H1 (cell line): ENCODE results near the gene GLTP. TPM values are rescaled to one million over a fixed set of nuclear protein-coding genes. Genes with fewer than 3 reads are reported as not detected.

Experiments
- CTCF ChIA-PET: fragments of 300-600 bp; sonication (Branson Sonifier 250); formaldehyde crosslinking; loops from one replicate; lab custom pipeline; 2021; ENCODE audit not compliant: partially characterized antibody; lab: Charles Lee
- POLR2A ChIA-PET: fragments of 300-600 bp; sonication (Branson Sonifier 250); formaldehyde crosslinking; loops from one replicate; lab custom pipeline; 2021; ENCODE audit warnings: inconsistent platforms; ENCODE audit not compliant: partially characterized antibody; lab: Charles Lee
- DNase-seq, 2 experiments: peaks; one replicate each; pipeline versions ENCODE4 v3.0.0 to v3.0.0-alpha.2; 2010 to 2022; ENCODE audit warnings: low spot score in 2 of 2, low read depth in 1 of 2, mixed read lengths in 1 of 2
- FAIRE-seq: peaks from 2 replicates; lab custom pipeline; 2011; peaks lifted over from hg19 to GRCh38; lab: Jason Lieb, UNC
- H2AFZ ChIP-seq: 2 replicates; pipeline ENCODE4 v1.8.1; 2012; ENCODE audit warnings: low read length, inconsistent platforms
- H2AK5ac ChIP-seq: 2 replicates; pipeline ENCODE4 v1.6.1; 2013; ENCODE audit warnings: low read depth, low read length
- H2BK120ac ChIP-seq: replicated peaks from 2 replicates; pipeline ENCODE3; 2013; ENCODE audit warnings: low read depth, low read length, inconsistent platforms
- H2BK12ac ChIP-seq: 2 replicates; pipeline ENCODE4 v1.6.1; 2013; ENCODE audit warnings: low read depth, low read length
- H2BK15ac ChIP-seq: 2 replicates; pipeline ENCODE4 v1.6.1; 2013; ENCODE audit warnings: low read length
- H2BK20ac ChIP-seq: 2 replicates; pipeline ENCODE4 v1.6.1; 2013; ENCODE audit warnings: low read length
- H2BK5ac ChIP-seq: 2 replicates; pipeline ENCODE4 v1.6.1; 2013; ENCODE audit warnings: low read depth, low read length
- H3K14ac ChIP-seq: 2 replicates; pipeline ENCODE4 v1.6.1; 2013; ENCODE audit warnings: inconsistent platforms; ENCODE audit not compliant: insufficient read length
- H3K18ac ChIP-seq: 2 replicates; pipeline ENCODE4 v1.6.1; 2013; ENCODE audit warnings: low read length; ENCODE audit errors: extremely low read depth
- H3K23ac ChIP-seq: 2 replicates; pipeline ENCODE4 v1.6.1; 2013; ENCODE audit warnings: inconsistent platforms; ENCODE audit not compliant: insufficient read length
- H3K23me2 ChIP-seq: 2 replicates; pipeline ENCODE4 v1.6.1; 2013; ENCODE audit warnings: low read depth, low read length
- H3K27ac ChIP-seq: 2 replicates; pipeline ENCODE4 v1.6.1; 2011; ENCODE audit warnings: low read depth, low read length, inconsistent platforms
- H3K27me3 ChIP-seq, 4 experiments: replicated peaks in 1 of 4; 1 replicate in 1 of 4; 2 replicates in 3 of 4; pipeline versions ENCODE4 v1.6.1 to v1.8.1; 2011 to 2013; ENCODE audit warnings: low read length in 3 of 4, mild to moderate bottlenecking in 3 of 4, inconsistent platforms in 2 of 4, mixed read lengths in 2 of 4, moderate library complexity in 1 of 4; ENCODE audit not compliant: control insufficient read depth in 3 of 4, insufficient read depth in 3 of 4; ENCODE audit errors: extremely low read depth in 1 of 4
- H3K36me3 ChIP-seq, 4 experiments: 2 replicates each; pipeline versions ENCODE4 v1.6.1 to v1.8.1; 2011 to 2013; ENCODE audit warnings: mild to moderate bottlenecking in 4 of 4, low read length in 3 of 4, moderate library complexity in 2 of 4, control low read depth in 1 of 4, inconsistent platforms in 1 of 4; ENCODE audit not compliant: insufficient read depth in 4 of 4, control insufficient read depth in 2 of 4
- H3K4ac ChIP-seq: replicated peaks from 2 replicates; pipeline ENCODE3; 2013; ENCODE audit warnings: low read length, low read depth, mixed read lengths, inconsistent platforms; ENCODE audit not compliant: insufficient read length
- H3K4me1 ChIP-seq, 4 experiments: replicated peaks in 1 of 4; 1 replicate in 1 of 4; 2 replicates in 3 of 4; pipeline versions ENCODE4 v1.6.1 to v1.8.1; 2011 to 2013; ENCODE audit warnings: low read length in 3 of 4, inconsistent platforms in 2 of 4, mixed read lengths in 1 of 4; ENCODE audit not compliant: insufficient read depth in 4 of 4, control insufficient read depth in 3 of 4
- H3K4me2 ChIP-seq, 2 experiments: 2 replicates each; pipeline versions ENCODE4 v1.6.1 to v1.8.1; 2011 to 2013; ENCODE audit warnings: low read depth in 2 of 2, low read length in 2 of 2, control low read depth in 1 of 2, inconsistent platforms in 1 of 2, mild to moderate bottlenecking in 1 of 2; ENCODE audit not compliant: insufficient read depth in 1 of 2
- H3K4me3 ChIP-seq, 4 experiments: fragments of 200-600, 300-600 bp in 1 of 4; sonication (generic), shearing (Covaris generic), sonication (Bioruptor Twin) in 1 of 4; 2 replicates each; pipeline versions ENCODE4 v1.5.1 to v1.8.1; 2011 to 2016; ENCODE audit warnings: low read length in 4 of 4, low read depth in 3 of 4, control low read depth in 2 of 4, inconsistent platforms in 2 of 4, mild to moderate bottlenecking in 2 of 4, mixed read lengths in 1 of 4, moderate library complexity in 1 of 4; ENCODE audit not compliant: insufficient read depth in 2 of 4; ENCODE audit errors: extremely low read depth in 1 of 4
- H3K56ac ChIP-seq: replicated peaks from 2 replicates; pipeline ENCODE3; 2013; ENCODE audit warnings: low read depth, mild to moderate bottlenecking, mixed read lengths, low read length, inconsistent platforms; ENCODE audit not compliant: insufficient read length
- H3K79me1 ChIP-seq: 2 replicates; pipeline ENCODE4 v1.6.1; 2013; ENCODE audit warnings: low read depth, low read length, control low read depth
- H3K79me2 ChIP-seq, 2 experiments: 2 replicates each; pipeline versions ENCODE4 v1.6.1 to v1.8.1; 2012 to 2013; ENCODE audit warnings: low read length in 2 of 2, mild to moderate bottlenecking in 2 of 2, inconsistent platforms in 1 of 2; ENCODE audit not compliant: insufficient read depth in 2 of 2, control insufficient read depth in 1 of 2
- H3K9ac ChIP-seq, 4 experiments: replicated peaks in 1 of 4; 1 replicate in 1 of 4; 2 replicates in 3 of 4; pipeline versions ENCODE4 v1.6.1 to v1.8.1; 2011 to 2013; ENCODE audit warnings: low read depth in 3 of 4, low read length in 3 of 4, control low read depth in 2 of 4, mild to moderate bottlenecking in 2 of 4, moderate library complexity in 2 of 4, inconsistent platforms in 1 of 4; ENCODE audit errors: extremely low read depth in 1 of 4
- H3K9me3 ChIP-seq, 2 experiments: 2 replicates each; pipeline versions ENCODE4 v1.6.1 to v1.8.1; 2012 to 2013; ENCODE audit warnings: mild to moderate bottlenecking in 2 of 2, moderate library complexity in 2 of 2, control low read depth in 1 of 2, inconsistent platforms in 1 of 2, low read depth in 1 of 2, low read length in 1 of 2, mixed read lengths in 1 of 2; ENCODE audit not compliant: insufficient read depth in 2 of 2
- H4K20me1 ChIP-seq, 2 experiments: replicated peaks in 1 of 2; 2 replicates each; pipeline versions ENCODE3 to v1.8.1; 2011 to 2013; ENCODE audit warnings: inconsistent platforms in 2 of 2, low read length in 2 of 2, mild to moderate bottlenecking in 1 of 2; ENCODE audit not compliant: insufficient read depth in 2 of 2, control insufficient read depth in 1 of 2
- H4K5ac ChIP-seq: 2 replicates; pipeline ENCODE4 v1.6.1; 2013; ENCODE audit warnings: low read length, low read depth, mixed read lengths, inconsistent platforms; ENCODE audit not compliant: insufficient read length
- H4K8ac ChIP-seq: 2 replicates; pipeline ENCODE4 v1.8.0; 2013; ENCODE audit warnings: mild to moderate bottlenecking, moderate library complexity, low read length, inconsistent platforms; ENCODE audit not compliant: insufficient read depth; ENCODE audit errors: extremely low read depth
- H4K91ac ChIP-seq: replicated peaks from 2 replicates; pipeline ENCODE3; 2013; ENCODE audit warnings: low read length, mixed read lengths, inconsistent platforms; ENCODE audit not compliant: insufficient read length
- JUN ChIP-seq: IDR thresholded peaks from 2 replicates; pipeline ENCODE4 v1.6.1; 2011; ENCODE audit warnings: low read depth, mild to moderate bottlenecking, improper control_type of control experiment, low read length
- POU5F1 ChIP-seq: IDR thresholded peaks from 2 replicates; pipeline ENCODE4 v1.6.1; 2011; ENCODE audit warnings: low read depth, mild to moderate bottlenecking, low read length, moderate library complexity
- RBBP5 ChIP-seq: IDR thresholded peaks from 2 replicates; pipeline ENCODE4 v1.7.1; 2012; ENCODE audit warnings: low read depth, mild to moderate bottlenecking, inconsistent platforms, low read length, moderate library complexity, borderline replicate concordance
- SP1 ChIP-seq: IDR thresholded peaks from 2 replicates; pipeline ENCODE4 v1.6.1; 2011; ENCODE audit warnings: low read depth, low read length
- SRF ChIP-seq: IDR thresholded peaks from 2 replicates; pipeline ENCODE4 v1.6.1; 2011; ENCODE audit warnings: mild to moderate bottlenecking, low read depth, low read length, moderate library complexity
- WGBS, 2 experiments: shearing (Covaris generic) in 1 of 2; methylation state at CpG; one replicate each; pipeline versions ENCODE4 v1.1.6 to v1.1.7; 2013 to 2015; ENCODE audit warnings: low lambda C conversion rate in 2 of 2, mixed read lengths in 2 of 2, inconsistent platforms in 1 of 2, low coverage in 1 of 2, missing lambda C conversion rate in 1 of 2; ENCODE audit not compliant: insufficient replicate concordance in 2 of 2, insufficient coverage in 1 of 2, insufficient read length in 1 of 2; ENCODE audit errors: extremely low coverage in 1 of 2, missing lambda C conversion rate in 1 of 2; 5-methylcytosine and 5-hydroxymethylcytosine counted together
- polyA plus RNA-seq, 7 experiments: library from polyadenylated mRNA; depleted of rRNA in 3 of 7; stranded (reverse) in 5 of 7; unstranded in 2 of 7; fragments of >200 nt in 5 of 7; fragments of 200-250 nt in 2 of 7; gene quantifications; 1 replicate in 5 of 7; 2 replicates in 1 of 7; 4 replicates in 1 of 7; pipeline versions ENCODE4 v1.2.1 to v1.2.3, GENCODE V29; 2011 to 2013; ENCODE audit warnings: missing spikeins in 2 of 7, mixed read lengths in 2 of 7
- total RNA-seq: library from RNA; stranded (reverse); fragmentation: NEBNext Ultra II Directional; extraction: Animal tissue kit (Norgen Biotek cat#: 25700); gene quantifications from 2 replicates; pipeline ENCODE4 v1.2.1, GENCODE V29; 2021
- TF ChIP-seq, protein P1 (sequence below), 3 experiments: IDR thresholded peaks; 1 replicate in 2 of 3; 2 replicates in 1 of 3; pipeline versions ENCODE4 v1.5.1 to v1.6.1; 2011; ENCODE audit warnings: low read length in 3 of 3, mild to moderate bottlenecking in 3 of 3, inconsistent platforms in 2 of 3, low read depth in 1 of 3, moderate library complexity in 1 of 3; ENCODE audit not compliant: insufficient read depth in 1 of 3; ENCODE audit errors: control extremely low read depth in 1 of 3
- TF ChIP-seq, protein P2 (sequence below): IDR thresholded peaks from 2 replicates; pipeline ENCODE4 v1.6.1; 2011; ENCODE audit warnings: low read depth, mild to moderate bottlenecking, low read length; ENCODE audit not compliant: insufficient read depth

The GLTP gene
- total and polyA plus RNA-seq, 2 of the 8 experiments (the other 6 are each of a cell fraction or from before 2014, with no cell fraction given), result 9.8 to 26.1 TPM

DNA sequence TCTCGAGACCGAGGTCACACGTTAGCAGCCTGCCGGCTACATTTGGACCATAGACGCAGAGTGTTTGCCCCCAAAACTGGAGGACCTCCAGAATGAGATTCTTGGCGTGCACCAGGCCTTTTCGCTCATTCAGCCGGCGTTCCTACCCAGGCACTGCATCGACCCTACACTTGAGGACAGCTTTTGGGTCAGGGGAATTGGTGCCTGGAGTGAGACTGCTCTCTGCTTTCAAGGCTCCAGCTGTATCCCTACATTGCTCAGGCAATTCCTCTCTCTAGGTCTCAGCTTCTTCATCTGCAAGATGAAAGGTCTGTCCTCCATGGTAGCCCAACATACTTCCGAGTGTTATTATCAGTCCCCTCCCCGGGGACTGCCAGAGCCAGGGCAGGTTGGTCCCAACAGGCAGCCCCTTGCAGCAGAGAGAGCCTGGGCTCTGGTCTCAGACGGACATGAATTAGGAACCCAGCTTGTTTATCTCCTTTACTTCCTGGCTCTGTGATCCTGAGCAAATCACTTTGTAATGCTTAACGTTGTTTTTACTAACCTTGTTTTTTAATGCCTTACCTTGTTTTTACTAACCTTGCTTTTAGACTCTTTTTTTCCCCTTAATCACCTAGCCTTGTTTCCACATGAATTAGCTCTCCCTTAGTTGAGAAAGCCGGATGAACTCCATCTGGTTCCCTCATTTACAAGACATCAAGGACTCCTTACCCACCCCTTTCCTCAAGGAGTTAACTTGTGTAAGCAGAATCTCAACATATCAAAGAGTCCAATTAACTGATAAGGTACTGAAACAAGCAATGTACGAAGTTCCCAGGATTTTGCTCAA is 20.6 kb upstream of the GLTP start:
- Histone ChIP-seq H3K36me3 (peaks cover 0 to 6% (median 2%) of the 10 kb centered on the region in 4 experiments; a peak in 2 of 8 replicates), H3K4me3 (peak overlapping the region; percentile 45 to 75 (median 66)), H3K56ac (no peak overlapping the region), H4K5ac (no peak overlapping the region), H3K27me3 (peaks cover 53 to 93% (median 87%) of the 10 kb centered on the region in 4 experiments), H3K23ac (no peak overlapping the region), H3K79me2 (no peaks in the 10 kb centered on the region), H3K23me2 (peaks cover 8% of the 10 kb centered on the region), H2AFZ (peak overlapping the region; percentile 95; the same call in 1 of the 2 replicates), H4K8ac (no peak overlapping the region; the same call in none of the 2 replicates), H3K4me1 (peaks cover 0 to 10% (median 2%) of the 10 kb centered on the region in 4 experiments; a peak in 3 of 7 replicates), H3K4me2 (peak overlapping the region; percentile 86 to 93), H3K9ac (peak overlapping the region in 3 of 4 experiments; percentile 39 to 45 (median 43); a peak in 6 of 7 replicates), H2AK5ac (no peak overlapping the region), H3K4ac (no peak overlapping the region), H3K79me1 (no peaks in the 10 kb centered on the region), H3K18ac (no peak overlapping the region), H4K91ac (no peak overlapping the region), H3K14ac (no peak overlapping the region), H3K27ac (no peak overlapping the region), H2BK5ac (no peak overlapping the region), H4K20me1 (peaks cover 0 to 6% of the 10 kb centered on the region in 2 experiments), H2BK15ac (no peak overlapping the region), H2BK12ac (peak overlapping the region; percentile 60; the same call in 1 of the 2 replicates), H3K9me3 (no peaks in the 10 kb centered on the region), H2BK20ac (no peak overlapping the region), H2BK120ac (no peak overlapping the region)
- CTCF ChIA-PET, result interaction anchor here (0.7 to 3.0 kb wide), 13 partner anchors 9 to 137 kb away, joined by 3 to 21 read pairs (median 4); no protein-coding TSS in a partner anchor
- POLR2A ChIA-PET, result interaction anchor here (0.8 to 1.7 kb wide), 5 partner anchors 9 to 43 kb away, joined by 3 to 6 read pairs (median 3); no protein-coding TSS in a partner anchor
- WGBS, 2 experiments, result 5% methylated on average over 16 of the region's 16 CpGs; no CpG with 5 or more reads in 1 of the 2 experiments
- FAIRE-seq (peak; percentile 76), DNase-seq (peak in 1 of 2 experiments; percentile 61)
- TF ChIP-seq POU5F1 (no peak), SP1 (no peak), SRF (no peak), RBBP5 (0 out of 2 replicates have a peak, but pooled peaks have one; percentile 39), JUN (no peak)
- TF ChIP-seq, protein P1, sequence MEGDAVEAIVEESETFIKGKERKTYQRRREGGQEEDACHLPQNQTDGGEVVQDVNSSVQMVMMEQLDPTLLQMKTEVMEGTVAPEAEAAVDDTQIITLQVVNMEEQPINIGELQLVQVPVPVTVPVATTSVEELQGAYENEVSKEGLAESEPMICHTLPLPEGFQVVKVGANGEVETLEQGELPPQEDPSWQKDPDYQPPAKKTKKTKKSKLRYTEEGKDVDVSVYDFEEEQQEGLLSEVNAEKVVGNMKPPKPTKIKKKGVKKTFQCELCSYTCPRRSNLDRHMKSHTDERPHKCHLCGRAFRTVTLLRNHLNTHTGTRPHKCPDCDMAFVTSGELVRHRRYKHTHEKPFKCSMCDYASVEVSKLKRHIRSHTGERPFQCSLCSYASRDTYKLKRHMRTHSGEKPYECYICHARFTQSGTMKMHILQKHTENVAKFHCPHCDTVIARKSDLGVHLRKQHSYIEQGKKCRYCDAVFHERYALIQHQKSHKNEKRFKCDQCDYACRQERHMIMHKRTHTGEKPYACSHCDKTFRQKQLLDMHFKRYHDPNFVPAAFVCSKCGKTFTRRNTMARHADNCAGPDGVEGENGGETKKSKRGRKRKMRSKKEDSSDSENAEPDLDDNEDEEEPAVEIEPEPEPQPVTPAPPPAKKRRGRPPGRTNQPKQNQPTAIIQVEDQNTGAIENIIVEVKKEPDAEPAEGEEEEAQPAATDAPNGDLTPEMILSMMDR (IDR thresholded peaks at IDR 0.05; ENCODE audit: control extremely low read depth in 1 of 3, insufficient read depth in 1 of 3, low read depth in 1 of 3, low read length in 3 of 3), result no peak
- TF ChIP-seq, protein P2, sequence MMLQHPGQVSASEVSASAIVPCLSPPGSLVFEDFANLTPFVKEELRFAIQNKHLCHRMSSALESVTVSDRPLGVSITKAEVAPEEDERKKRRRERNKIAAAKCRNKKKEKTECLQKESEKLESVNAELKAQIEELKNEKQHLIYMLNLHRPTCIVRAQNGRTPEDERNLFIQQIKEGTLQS, result no peak
